Endothelial cell (in vitro differentiated cells): ENCODE measurements around the gene SBDS. TPM values are rescaled to one million over a fixed set of nuclear protein-coding genes. Genes with fewer than 3 reads are reported as not detected.

ENCODE experiments used
- DNase-seq: peaks from one replicate; pipeline ENCODE4 v3.0.0; 2021; ENCODE audit warnings: low spot score
- H3K27ac Mint-ChIP-seq: one replicate; pipeline ENCODE4 v1.8.0; 2021; ENCODE audit warnings: mixed read lengths, inconsistent platforms; ENCODE audit not compliant: unreplicated experiment
- H3K27me3 Mint-ChIP-seq: one replicate; pipeline ENCODE4 v1.8.0; 2021; ENCODE audit warnings: mild to moderate bottlenecking, moderate library complexity, mixed read lengths, inconsistent platforms; ENCODE audit not compliant: unreplicated experiment
- H3K36me3 Mint-ChIP-seq: one replicate; pipeline ENCODE4 v1.8.0; 2021; ENCODE audit warnings: mild to moderate bottlenecking, low read depth, mixed read lengths, inconsistent platforms; ENCODE audit not compliant: unreplicated experiment
- H3K4me1 Mint-ChIP-seq: one replicate; pipeline ENCODE4 v1.8.0; 2021; ENCODE audit warnings: mild to moderate bottlenecking, mixed read lengths, inconsistent platforms; ENCODE audit not compliant: unreplicated experiment
- H3K4me3 Mint-ChIP-seq: one replicate; pipeline ENCODE4 v1.8.0; 2021; ENCODE audit warnings: mild to moderate bottlenecking, mixed read lengths, inconsistent platforms; ENCODE audit not compliant: unreplicated experiment
- H3K9me3 Mint-ChIP-seq: one replicate; pipeline ENCODE4 v1.8.0; 2021; ENCODE audit warnings: mixed read lengths, inconsistent platforms; ENCODE audit not compliant: unreplicated experiment
- CTCF ChIP-seq: fragments of 200-600 bp; sonication (generic); IDR thresholded peaks from one replicate; pipeline ENCODE4 v1.5.0; 2021; ENCODE audit warnings: antibody characterized with exemption; ENCODE audit not compliant: unreplicated experiment
- total RNA-seq: library from RNA; stranded (reverse); fragmentation: NEBNext Ultra II Directional; extraction: Animal tissue kit (Norgen Biotek cat#: 25700); gene quantifications from one replicate; pipeline ENCODE4 v1.2.1, GENCODE V29; 2021; ENCODE audit not compliant: unreplicated experiment

The SBDS gene
- total RNA-seq, 1 donor from 2014 or later = 53.5 TPM

GRCh38 chr7:66964411-66964810, 31.0 kb downstream of the SBDS start:
- no peak for TF ChIP-seq CTCF
- peak overlapping the region; percentile 53 for H3K4me3 Mint-ChIP-seq
- peaks cover 10% of the 10 kb centered on the region for H3K27me3 Mint-ChIP-seq
- peaks cover 19% of the 10 kb centered on the region for H3K36me3 Mint-ChIP-seq
- H3K4me1 Mint-ChIP-seq = no peaks in the 10 kb centered on the region
- H3K27ac Mint-ChIP-seq = no peak overlapping the region
- DNase-seq = no peak
- no peaks in the 10 kb centered on the region for H3K9me3 Mint-ChIP-seq

DNA sequence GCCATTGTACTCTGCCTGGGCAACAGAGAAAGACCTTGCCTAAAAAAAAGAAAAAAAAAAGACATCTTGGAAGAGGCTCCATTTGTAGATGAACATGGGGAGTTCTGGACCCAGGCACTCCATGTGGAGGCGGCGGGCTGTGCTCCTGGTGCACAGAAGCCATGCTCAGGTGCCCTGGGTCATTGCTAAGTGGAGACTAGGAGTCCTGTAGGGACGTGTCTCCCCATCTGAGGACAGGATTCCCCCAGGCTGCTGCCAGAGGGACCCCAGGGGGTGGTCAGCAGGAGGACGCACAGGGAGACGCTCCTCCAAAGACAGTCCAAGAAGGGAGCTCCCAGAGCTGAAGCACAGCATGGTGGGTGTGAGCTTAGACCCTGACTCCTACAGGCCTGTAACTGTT, 34.3 kb downstream of the SBDS start:
- no peaks in the 10 kb centered on the region for H3K4me1 Mint-ChIP-seq
- H3K36me3 Mint-ChIP-seq = peaks cover 33% of the 10 kb centered on the region
- no peak overlapping the region for H3K27ac Mint-ChIP-seq
- TF ChIP-seq CTCF = no peak
- DNase-seq = no peak
- no peaks in the 10 kb centered on the region for H3K9me3 Mint-ChIP-seq
- H3K27me3 Mint-ChIP-seq = no peaks in the 10 kb centered on the region
- no peak overlapping the region for H3K4me3 Mint-ChIP-seq

DNA sequence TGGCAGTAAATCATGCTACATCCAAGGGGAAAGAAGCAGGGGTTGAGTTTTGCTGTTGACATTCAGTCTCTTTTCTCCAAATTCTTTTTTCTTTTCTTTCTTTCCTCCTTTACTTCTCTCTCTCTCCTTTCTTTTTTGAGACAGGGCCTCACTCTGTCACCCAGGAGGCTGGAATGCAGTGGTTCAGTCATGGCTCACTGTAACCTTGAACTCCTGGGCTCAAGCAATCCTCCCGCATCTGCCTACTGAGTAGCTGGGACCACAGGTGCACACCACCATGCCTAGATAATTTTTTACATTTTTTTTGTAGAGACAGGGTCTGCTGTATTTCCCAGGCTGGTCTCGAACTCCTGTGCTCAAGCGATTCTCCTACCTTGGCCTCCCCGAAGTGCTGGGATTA, 35.2 kb downstream of the SBDS start:
- H3K27ac Mint-ChIP-seq = no peak overlapping the region
- no peak for DNase-seq
- H3K36me3 Mint-ChIP-seq = peaks cover 41% of the 10 kb centered on the region
- no peaks in the 10 kb centered on the region for H3K27me3 Mint-ChIP-seq
- no peaks in the 10 kb centered on the region for H3K4me1 Mint-ChIP-seq
- TF ChIP-seq CTCF = no peak
- no peaks in the 10 kb centered on the region for H3K9me3 Mint-ChIP-seq
- peak overlapping the region; percentile 62 for H3K4me3 Mint-ChIP-seq

- no peak overlapping the region for H3K4me3 Mint-ChIP-seq
- DNase-seq = no peak
- H3K36me3 Mint-ChIP-seq = peaks cover 38% of the 10 kb centered on the region
- no peaks in the 10 kb centered on the region for H3K9me3 Mint-ChIP-seq
- no peaks in the 10 kb centered on the region for H3K4me1 Mint-ChIP-seq
- H3K27ac Mint-ChIP-seq = no peak overlapping the region
- TF ChIP-seq CTCF = no peak
- no peaks in the 10 kb centered on the region for H3K27me3 Mint-ChIP-seq
Observed at GRCh38 chr7:66958538-66959350, 36.6 kb downstream of the SBDS start.

GRCh38 chr7:66957595-66958290, 37.6 kb downstream of the SBDS start:
- Mint-ChIP-seq H3K4me3 (peak overlapping the region; percentile 2), H3K4me1 (no peaks in the 10 kb centered on the region), H3K36me3 (peaks cover 37% of the 10 kb centered on the region), H3K27me3 (no peaks in the 10 kb centered on the region), H3K9me3 (no peaks in the 10 kb centered on the region), H3K27ac (no peak overlapping the region)
- DNase-seq = no peak
- TF ChIP-seq CTCF = no peak
